ENCODE data around the gene FLT4.

- TF ChIP-seq CTCF (IDR thresholded peaks at IDR 0.05; ENCODE audit: low read length) (no peak), EZH2 (IDR thresholded peaks at IDR 0.05; ENCODE audit: borderline replicate concordance, low read length) (no peak)
Measured at GRCh38 chr5:180602481-180603075, 46.8 kb downstream of the FLT4 start.
